ENCODE measurements around the gene CMTM2.
A peak's percentile ranks its signal among the peaks of the same experiment; 100 is the strongest.

CMTM2 gene, protein sequence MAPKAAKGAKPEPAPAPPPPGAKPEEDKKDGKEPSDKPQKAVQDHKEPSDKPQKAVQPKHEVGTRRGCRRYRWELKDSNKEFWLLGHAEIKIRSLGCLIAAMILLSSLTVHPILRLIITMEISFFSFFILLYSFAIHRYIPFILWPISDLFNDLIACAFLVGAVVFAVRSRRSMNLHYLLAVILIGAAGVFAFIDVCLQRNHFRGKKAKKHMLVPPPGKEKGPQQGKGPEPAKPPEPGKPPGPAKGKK

DNA sequence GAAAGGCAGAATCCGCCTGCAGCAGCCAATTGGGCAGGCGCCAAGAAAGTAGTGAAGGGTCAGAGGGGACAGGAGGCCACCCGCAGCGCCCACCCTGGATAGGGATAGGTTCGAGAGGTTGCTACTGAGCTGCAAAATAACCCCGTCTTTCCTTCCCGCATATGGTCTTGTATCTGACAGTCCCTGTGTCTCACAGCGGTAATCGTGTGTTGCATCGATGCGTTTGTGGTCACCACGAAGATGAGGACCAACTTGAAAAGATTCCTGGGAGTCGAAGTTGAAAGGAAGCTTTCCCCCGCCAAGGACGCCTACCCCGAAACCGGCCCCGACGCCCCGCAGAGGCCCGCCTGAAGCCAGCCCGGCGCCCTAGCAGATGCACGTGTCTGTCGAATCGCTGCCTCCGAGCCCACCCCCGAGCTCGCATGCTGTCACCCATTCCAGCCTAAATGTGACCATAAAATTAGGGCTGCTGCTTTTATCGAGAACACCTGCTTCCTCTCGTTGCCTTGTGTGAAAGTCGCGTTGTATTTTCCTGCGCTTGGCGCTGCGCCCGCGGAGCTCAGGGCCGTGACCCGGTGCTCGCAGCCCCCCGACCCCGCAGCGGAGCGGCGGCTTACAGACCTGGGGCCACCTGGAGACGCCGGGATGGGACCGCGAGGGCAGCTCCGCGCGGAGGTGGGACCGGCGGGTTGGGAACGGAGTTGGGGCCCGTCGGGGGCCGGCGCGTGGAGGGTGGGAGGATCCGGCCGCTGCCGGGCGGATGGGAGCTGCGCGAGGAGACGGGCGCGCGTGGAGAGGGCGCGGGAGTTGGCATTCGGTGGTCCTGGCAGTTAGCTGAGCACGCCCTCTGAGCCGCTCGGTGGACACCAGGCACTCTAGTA is at the start of gene CMTM2:
CMTM2 (plus strand) TSS at position 813 of the 881 bp plus-strand sequence. CDS start 145 bp downstream, outside the sequence.
- DNase-seq (ENCODE audit: low read depth) = no peak
- TF ChIP-seq, protein P1, sequence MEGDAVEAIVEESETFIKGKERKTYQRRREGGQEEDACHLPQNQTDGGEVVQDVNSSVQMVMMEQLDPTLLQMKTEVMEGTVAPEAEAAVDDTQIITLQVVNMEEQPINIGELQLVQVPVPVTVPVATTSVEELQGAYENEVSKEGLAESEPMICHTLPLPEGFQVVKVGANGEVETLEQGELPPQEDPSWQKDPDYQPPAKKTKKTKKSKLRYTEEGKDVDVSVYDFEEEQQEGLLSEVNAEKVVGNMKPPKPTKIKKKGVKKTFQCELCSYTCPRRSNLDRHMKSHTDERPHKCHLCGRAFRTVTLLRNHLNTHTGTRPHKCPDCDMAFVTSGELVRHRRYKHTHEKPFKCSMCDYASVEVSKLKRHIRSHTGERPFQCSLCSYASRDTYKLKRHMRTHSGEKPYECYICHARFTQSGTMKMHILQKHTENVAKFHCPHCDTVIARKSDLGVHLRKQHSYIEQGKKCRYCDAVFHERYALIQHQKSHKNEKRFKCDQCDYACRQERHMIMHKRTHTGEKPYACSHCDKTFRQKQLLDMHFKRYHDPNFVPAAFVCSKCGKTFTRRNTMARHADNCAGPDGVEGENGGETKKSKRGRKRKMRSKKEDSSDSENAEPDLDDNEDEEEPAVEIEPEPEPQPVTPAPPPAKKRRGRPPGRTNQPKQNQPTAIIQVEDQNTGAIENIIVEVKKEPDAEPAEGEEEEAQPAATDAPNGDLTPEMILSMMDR (conservative IDR thresholded peaks at IDR 0.05; ENCODE audit: low read depth, low read length) = no peak
- H3K4me3 ChIP-seq (ENCODE audit: low read length) = peak within 1 kb of the TSS; percentile 21

DNA sequence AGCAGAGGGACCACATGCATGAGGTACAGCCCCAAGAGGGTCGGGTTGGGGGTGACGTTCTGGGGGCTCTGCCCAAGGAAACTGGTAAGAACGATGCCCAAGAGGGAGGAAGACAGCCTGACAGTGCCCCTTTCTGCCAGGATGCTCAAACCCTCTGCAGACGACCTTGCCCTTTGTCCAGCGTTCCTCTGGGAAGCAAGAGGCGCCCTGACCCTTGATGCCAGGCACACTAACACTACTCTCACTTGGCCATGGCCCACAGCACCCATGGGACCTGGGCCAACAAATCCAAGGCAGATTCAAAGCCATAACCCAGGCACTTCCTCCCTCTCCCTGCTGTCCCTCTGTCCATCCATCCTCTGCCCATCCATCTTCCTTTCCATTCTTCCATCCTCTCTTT is 49.8 kb upstream of the CMTM2 start:
- no peak for DNase-seq (ENCODE audit: low read depth)
- TF ChIP-seq, protein P1 (conservative IDR thresholded peaks at IDR 0.05; ENCODE audit: low read depth, low read length) = no peak
- no peak overlapping the region for H3K4me3 ChIP-seq (ENCODE audit: low read length)

DNA sequence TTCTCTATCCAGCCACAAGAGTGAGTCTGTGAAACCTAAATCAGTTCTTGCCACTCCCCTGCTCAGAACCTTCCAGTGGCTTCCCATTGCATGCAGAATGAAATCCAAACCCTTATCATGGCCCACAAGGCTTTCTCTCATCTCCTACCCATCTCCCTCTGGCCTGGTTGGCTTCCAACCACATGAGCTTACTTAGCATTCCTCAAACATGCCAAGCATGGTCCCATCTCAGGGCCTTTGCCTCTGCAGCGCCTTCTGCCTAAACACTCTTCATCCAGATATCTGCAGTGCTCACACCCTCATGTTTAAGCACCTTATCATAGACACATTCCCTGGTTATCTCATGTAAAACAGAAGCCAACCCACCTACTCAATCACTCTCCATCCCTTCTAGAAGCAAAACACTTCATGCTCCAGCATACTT is 44.9 kb upstream of the CMTM2 start:
- H3K4me3 ChIP-seq (ENCODE audit: low read length) = no peak overlapping the region
- DNase-seq (ENCODE audit: low read depth) = no peak
- TF ChIP-seq, protein P1 (conservative IDR thresholded peaks at IDR 0.05; ENCODE audit: low read depth, low read length) = no peak

DNA sequence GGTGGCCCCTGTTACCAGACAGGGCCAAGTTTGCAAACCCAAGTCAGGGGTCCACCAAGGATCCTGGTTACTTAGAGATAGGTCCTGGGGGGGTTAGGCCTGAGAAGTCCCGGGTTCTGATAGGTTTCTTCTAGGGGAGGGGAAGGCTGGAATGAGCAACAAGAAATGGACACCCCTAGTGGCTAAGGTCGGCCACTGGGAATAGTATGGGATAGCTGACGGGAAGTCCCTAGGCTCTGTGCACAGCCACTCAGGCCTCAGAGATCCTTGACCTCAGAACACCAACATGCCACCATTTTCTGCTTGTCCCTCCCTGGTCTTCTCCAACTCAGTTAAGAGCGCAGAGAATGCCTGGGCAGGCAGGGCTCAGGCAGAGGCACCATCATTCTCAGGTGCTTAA is 42.7 kb upstream of the CMTM2 start:
- DNase-seq (ENCODE audit: low read depth) = no peak
- TF ChIP-seq, protein P1 (conservative IDR thresholded peaks at IDR 0.05; ENCODE audit: low read depth, low read length) = no peak
- H3K4me3 ChIP-seq (ENCODE audit: low read length) = no peak overlapping the region

DNA sequence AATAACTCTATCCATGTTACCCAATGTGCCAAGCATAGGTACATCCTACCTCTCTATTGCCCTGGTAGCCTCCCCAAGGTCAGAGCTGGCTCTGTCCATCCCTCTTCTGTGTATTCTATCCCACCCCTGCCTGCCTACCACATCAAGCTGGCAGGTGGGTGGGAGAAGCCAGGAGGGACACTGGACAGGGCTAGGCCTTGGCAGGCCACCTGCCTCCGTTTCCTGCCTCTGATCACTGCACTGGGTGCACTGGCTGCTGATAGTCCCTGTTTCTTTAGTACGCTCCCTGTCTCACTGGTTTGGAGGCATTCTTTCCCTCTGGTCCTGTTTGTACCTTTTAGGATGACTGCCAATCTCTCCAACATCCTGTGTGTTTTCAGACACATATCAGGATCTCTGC is 42.0 kb upstream of the CMTM2 start:
- no peak for DNase-seq (ENCODE audit: low read depth)
- TF ChIP-seq, protein P1 (conservative IDR thresholded peaks at IDR 0.05; ENCODE audit: low read depth, low read length) = no peak
- H3K4me3 ChIP-seq (ENCODE audit: low read length) = no peak overlapping the region

DNA sequence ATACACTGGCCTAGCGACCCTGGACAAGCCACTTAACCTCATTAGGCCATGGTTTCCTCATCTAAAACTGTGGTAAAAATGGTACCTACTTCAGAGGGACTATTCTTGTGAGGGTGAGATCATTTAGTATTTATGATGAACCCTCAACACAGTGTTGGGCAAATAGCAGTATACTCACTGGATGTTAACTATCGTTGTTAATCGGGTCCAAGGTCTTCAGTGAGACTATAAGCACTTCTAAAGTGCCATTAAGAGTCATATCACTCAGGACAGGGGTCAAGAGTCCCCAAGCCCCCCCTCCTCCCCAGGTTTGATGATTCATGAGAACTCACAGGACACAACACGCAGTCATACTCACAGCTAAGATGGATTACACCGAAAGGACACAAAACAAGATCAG is 40.4 kb upstream of the CMTM2 start:
- TF ChIP-seq, protein P1 (conservative IDR thresholded peaks at IDR 0.05; ENCODE audit: low read depth, low read length) = no peak
- H3K4me3 ChIP-seq (ENCODE audit: low read length) = no peak overlapping the region
- DNase-seq (ENCODE audit: low read depth) = no peak
